ENCODE results near the gene CERCAM.

DNA sequence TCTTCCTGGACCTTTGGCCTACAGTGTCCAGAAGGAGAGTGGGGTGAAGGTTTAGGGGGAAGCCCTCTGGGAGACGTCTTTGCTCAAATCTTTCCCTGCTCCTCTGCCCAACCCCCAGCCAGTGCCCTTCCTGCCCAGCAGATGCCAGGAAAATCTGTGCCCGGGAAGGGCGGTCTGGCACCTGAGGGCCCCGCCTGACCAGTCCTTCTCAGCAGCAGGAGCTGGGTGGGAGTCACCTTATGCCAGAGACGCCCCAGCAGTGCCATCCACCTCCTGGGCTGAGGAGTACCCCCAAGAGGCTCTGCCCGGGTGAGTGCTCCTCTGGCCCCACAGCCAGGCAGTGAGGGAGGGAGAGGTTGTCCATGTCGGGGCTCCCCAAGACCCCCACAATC, 14.9 kb upstream of the CERCAM start:
- TF ChIP-seq EZH2 (IDR thresholded peaks at IDR 0.05; ENCODE audit: insufficient read depth, poor library complexity, severe bottlenecking), result no peak
- TF ChIP-seq EZH2phosphoT487 (IDR thresholded peaks at IDR 0.05; ENCODE audit: insufficient read depth, low read depth), result no peak
